Heart left ventricle (tissue), 13 donors: ENCODE data around the gene RTL9.

Experiments used
- POLR2A ChIP-seq, 2 donors: fragments of 450-650 bp; IDR thresholded peaks; one replicate each; pipeline ENCODE4 v1.6.1; 2017; ENCODE audit warnings: antibody characterized with exemption in 2 of 2, mild to moderate bottlenecking in 2 of 2, moderate library complexity in 2 of 2
- TF ChIP-seq, protein P1 (sequence below), 12 donors: fragments of 200-600 bp; sonication (generic) in 4 of 12; IDR thresholded peaks; one replicate each; pipeline versions ENCODE4 v1.5.0 to v1.8.0; 2018 to 2022; ENCODE audit warnings: antibody characterized with exemption in 12 of 12, mild to moderate bottlenecking in 5 of 12
- donor health status: ischemic (EF 13 %, LVEDD 7.1; RV severe dilation, severe dysfunction).
- donor health status: DM: no; HTN: yes; CAD: no.
- donor health status: DM: no; HTN: no; CAD: no.
- donor health status: ischemic (EF 25% LVEDD 6.9; RV normal size, moderate dysfunction).
- donor health status: ischemic (EF 25% LVEDD 5.7; RV mildly dilated, moderate dysfunction).
- donor health status: ischemic (EF 35%, LVEDD 5.7; RV mildly dilated, moderate dysfunction).
- donor health status: nonischemic (EF 11% LVEDD 7.7; RV severe dilation, severe dysfunction).
- donor health status: DM: yes; HTN: yes; CAD: no.
- donor health status: PGD.
- donor health status: ischemic (EF 29% LVEDD 5.4; RV normal size, mild dysfunction).
- donor health status: nonischemic (EF 23%, LVEDD 6.1; RV moderate dilation, normal function).

DNA sequence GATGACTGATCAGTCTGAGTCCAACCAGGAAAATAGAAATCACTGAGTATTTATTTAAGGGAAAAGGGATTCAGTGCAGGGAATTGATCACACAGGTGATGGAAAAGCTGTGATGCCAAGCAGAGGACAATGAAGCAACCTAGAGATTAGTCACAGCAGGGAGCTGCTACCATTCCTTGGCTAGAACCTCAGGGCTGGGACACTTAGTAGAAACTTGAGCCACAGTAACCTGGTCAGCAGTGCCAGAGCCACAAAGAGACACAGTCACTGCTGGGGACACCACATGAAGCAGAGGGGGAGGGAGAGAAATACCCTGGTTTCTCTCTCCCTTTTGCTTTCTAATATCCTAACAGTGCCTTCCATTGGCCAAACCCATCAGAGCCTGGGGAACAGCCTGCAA, 38.7 kb downstream of the RTL9 start:
- TF ChIP-seq, protein P1, sequence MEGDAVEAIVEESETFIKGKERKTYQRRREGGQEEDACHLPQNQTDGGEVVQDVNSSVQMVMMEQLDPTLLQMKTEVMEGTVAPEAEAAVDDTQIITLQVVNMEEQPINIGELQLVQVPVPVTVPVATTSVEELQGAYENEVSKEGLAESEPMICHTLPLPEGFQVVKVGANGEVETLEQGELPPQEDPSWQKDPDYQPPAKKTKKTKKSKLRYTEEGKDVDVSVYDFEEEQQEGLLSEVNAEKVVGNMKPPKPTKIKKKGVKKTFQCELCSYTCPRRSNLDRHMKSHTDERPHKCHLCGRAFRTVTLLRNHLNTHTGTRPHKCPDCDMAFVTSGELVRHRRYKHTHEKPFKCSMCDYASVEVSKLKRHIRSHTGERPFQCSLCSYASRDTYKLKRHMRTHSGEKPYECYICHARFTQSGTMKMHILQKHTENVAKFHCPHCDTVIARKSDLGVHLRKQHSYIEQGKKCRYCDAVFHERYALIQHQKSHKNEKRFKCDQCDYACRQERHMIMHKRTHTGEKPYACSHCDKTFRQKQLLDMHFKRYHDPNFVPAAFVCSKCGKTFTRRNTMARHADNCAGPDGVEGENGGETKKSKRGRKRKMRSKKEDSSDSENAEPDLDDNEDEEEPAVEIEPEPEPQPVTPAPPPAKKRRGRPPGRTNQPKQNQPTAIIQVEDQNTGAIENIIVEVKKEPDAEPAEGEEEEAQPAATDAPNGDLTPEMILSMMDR (IDR thresholded peaks at IDR 0.05) = no peak
- no peak for TF ChIP-seq POLR2A (IDR thresholded peaks at IDR 0.05)
